Liver (tissue), 3 donors: ENCODE results near the gene GJE1.

Source experiments
- MAX ChIP-seq: IDR thresholded peaks from 2 replicates; pipeline ENCODE4 v1.6.1; 2016; ENCODE audit warnings: antibody characterized with exemption
- NR2F2 ChIP-seq: IDR thresholded peaks from 2 replicates; pipeline ENCODE4 v1.6.1; 2016; ENCODE audit warnings: antibody characterized with exemption
- RAD21 ChIP-seq, 2 donors: IDR thresholded peaks; 2 replicates each; pipeline ENCODE4 v1.6.1; 2016; ENCODE audit warnings: antibody characterized with exemption in 2 of 2, mild to moderate bottlenecking in 2 of 2
- TAF1 ChIP-seq: conservative IDR thresholded peaks from 2 replicates; pipeline ENCODE4 v1.6.1; 2016; ENCODE audit warnings: antibody characterized with exemption, mild to moderate bottlenecking
- YY1 ChIP-seq: IDR thresholded peaks from 2 replicates; pipeline ENCODE4 v1.6.1; 2016; ENCODE audit warnings: antibody characterized with exemption, mild to moderate bottlenecking
- TF ChIP-seq, protein P1 (sequence below): IDR thresholded peaks from 2 replicates; pipeline ENCODE4 v1.6.1; 2016; ENCODE audit warnings: antibody characterized with exemption, mild to moderate bottlenecking
- TF ChIP-seq, protein P2 (sequence below): fragments of 150-350 bp; IDR thresholded peaks from 2 replicates; pipeline ENCODE4 v1.5.1; 2017; ENCODE audit warnings: improper control_type of control experiment, low read depth, low read length; ENCODE audit not compliant: missing input control
- donor health status: healthy.
- donor health status: healthy.

GRCh38 chr6:142153196-142153595 is 20.5 kb downstream of the GJE1 start:
- TF ChIP-seq, protein P1, sequence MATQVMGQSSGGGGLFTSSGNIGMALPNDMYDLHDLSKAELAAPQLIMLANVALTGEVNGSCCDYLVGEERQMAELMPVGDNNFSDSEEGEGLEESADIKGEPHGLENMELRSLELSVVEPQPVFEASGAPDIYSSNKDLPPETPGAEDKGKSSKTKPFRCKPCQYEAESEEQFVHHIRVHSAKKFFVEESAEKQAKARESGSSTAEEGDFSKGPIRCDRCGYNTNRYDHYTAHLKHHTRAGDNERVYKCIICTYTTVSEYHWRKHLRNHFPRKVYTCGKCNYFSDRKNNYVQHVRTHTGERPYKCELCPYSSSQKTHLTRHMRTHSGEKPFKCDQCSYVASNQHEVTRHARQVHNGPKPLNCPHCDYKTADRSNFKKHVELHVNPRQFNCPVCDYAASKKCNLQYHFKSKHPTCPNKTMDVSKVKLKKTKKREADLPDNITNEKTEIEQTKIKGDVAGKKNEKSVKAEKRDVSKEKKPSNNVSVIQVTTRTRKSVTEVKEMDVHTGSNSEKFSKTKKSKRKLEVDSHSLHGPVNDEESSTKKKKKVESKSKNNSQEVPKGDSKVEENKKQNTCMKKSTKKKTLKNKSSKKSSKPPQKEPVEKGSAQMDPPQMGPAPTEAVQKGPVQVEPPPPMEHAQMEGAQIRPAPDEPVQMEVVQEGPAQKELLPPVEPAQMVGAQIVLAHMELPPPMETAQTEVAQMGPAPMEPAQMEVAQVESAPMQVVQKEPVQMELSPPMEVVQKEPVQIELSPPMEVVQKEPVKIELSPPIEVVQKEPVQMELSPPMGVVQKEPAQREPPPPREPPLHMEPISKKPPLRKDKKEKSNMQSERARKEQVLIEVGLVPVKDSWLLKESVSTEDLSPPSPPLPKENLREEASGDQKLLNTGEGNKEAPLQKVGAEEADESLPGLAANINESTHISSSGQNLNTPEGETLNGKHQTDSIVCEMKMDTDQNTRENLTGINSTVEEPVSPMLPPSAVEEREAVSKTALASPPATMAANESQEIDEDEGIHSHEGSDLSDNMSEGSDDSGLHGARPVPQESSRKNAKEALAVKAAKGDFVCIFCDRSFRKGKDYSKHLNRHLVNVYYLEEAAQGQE = no peak
- TF ChIP-seq TAF1 = no peak
- no peak for TF ChIP-seq MAX
- TF ChIP-seq, protein P2, sequence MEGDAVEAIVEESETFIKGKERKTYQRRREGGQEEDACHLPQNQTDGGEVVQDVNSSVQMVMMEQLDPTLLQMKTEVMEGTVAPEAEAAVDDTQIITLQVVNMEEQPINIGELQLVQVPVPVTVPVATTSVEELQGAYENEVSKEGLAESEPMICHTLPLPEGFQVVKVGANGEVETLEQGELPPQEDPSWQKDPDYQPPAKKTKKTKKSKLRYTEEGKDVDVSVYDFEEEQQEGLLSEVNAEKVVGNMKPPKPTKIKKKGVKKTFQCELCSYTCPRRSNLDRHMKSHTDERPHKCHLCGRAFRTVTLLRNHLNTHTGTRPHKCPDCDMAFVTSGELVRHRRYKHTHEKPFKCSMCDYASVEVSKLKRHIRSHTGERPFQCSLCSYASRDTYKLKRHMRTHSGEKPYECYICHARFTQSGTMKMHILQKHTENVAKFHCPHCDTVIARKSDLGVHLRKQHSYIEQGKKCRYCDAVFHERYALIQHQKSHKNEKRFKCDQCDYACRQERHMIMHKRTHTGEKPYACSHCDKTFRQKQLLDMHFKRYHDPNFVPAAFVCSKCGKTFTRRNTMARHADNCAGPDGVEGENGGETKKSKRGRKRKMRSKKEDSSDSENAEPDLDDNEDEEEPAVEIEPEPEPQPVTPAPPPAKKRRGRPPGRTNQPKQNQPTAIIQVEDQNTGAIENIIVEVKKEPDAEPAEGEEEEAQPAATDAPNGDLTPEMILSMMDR = no peak
- no peak for TF ChIP-seq YY1
- no peak for TF ChIP-seq NR2F2
- TF ChIP-seq RAD21 (IDR thresholded peaks at IDR 0.05) = no peak
